GOT3 (cell line): Measurements from ENCODE around the gene TGIF2.
"Not testable (repeated sequence)": the region's sequence is repeated elsewhere in the genome, so short reads cannot be mapped to it uniquely, and the experiment has no call there.

Source experiments
- DNase-seq: peaks from one replicate; lab custom pipeline; 2025; ENCODE audit warnings: mixed read lengths; lab: John Stamatoyannopoulos, UW

TGIF2 gene

DNA sequence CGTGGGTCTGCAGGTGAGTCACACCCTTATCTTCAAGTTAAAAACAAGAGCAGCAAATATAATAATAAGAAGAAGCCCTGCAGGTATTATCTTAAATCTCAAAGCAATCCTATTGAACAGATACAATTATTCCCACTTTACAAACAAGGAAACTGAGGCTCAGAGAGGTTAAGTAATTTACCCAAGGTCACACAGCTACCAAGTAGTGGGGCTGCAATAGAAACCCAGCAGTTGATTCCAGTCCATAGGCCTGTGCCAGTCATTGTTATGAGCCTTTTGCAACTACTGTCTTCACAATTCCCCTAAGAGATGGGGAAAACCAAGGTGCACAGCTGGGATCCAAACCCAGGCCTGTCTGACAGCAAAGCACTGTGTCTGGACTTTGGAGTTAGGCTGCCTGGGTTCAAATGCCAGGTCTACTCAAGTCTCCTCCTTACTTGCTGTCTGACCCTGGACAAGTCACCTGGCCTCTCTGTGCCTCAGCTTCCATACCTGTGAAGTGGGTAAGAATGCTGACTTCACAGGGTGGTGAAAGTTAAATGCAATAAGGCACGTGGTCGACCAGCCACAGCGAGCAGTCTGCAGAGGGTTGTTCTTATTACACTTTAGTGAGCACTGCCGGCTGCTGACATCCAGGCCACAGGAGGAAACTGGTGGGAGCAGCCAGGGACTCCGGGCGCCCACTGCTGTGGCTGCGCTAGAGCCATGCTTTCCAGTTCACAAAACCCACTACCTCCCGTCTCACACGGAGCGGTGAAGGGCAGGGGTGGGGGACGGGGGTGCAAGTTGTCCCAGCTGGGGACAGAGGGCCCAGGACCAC lies 26.0 kb upstream of the TGIF2 start:
- DNase-seq: no peak

DNA sequence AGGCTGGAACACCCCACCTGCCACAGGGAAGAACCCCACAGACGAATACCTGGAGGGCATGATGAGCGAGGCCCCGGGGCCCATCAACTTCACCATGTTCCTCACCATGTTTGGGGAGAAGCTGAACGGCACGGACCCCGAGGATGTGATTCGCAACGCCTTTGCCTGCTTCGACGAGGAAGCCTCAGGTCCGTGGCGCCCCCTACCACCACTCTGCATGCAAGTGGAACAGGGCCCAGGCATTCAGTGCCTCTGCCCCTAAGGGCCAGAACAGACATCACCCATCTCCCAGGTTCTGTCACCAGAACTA lies 25.4 kb upstream of the TGIF2 start:
- DNase-seq: no peak

DNA sequence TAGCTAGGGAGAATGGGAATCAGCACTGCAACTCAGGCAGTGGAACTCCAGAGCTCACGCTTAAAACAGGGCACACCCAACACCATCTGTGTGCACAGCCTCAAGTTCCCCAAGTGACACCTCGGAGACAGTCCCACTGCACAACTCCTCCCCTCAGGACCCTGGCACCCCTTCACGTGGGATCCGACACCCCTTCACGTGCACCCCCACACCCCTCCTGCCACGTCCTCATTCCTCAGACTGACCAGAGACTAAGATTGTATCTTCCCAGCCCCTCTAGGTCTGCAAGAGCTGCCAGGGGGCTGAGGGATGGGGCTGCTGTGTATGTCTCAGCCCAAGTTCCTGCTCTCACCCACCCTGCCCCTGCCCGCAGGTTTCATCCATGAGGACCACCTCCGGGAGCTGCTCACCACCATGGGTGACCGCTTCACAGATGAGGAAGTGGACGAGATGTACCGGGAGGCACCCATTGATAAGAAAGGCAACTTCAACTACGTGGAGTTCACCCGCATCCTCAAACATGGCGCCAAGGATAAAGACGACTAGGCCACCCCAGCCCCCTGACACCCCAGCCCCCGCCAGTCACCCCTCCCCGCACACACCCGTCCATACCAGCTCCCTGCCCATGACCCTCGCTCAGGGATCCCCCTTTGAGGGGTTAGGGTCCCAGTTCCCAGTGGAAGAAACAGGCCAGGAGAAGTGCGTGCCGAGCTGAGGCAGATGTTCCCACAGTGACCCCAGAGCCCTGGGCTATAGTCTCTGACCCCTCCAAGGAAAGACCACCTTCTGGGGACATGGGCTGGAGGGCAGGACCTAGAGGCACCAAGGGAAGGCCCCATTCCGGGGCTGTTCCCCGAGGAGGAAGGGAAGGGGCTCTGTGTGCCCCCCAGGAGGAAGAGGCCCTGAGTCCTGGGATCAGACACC lies 24.4 kb upstream of the TGIF2 start:
- no peak for DNase-seq

GRCh38 chr20:36549628-36549941 lies 23.8 kb upstream of the TGIF2 start:
- DNase-seq: no peak

GRCh38 chr20:36549942-36550789 lies 23.2 kb upstream of the TGIF2 start:
- DNase-seq: no peak

DNA sequence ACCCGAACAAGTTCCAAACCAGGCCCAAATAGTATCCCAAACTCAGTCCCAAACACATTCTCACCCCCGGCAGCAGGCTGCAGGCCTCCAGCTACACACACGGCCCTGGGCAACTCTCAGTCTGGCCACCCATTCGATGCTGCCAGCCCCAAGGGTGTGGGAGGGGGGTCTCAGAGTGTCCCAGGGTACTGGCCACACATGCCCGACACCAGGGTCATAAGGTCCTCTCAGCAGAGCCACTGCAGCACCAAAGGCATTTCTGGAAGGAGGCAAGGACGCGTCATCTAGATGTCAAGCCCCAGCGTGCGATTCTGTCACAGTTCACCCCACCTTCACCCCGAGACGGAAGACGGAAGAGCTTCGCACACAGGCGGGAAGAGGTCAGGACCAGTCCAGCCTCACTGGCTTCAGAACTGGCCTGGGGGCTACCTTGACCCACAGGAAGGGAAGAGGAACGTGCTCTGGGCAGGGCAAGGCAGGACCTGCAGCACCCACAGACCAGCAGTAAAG lies 22.6 kb upstream of the TGIF2 start:
- DNase-seq: no peak

DNA sequence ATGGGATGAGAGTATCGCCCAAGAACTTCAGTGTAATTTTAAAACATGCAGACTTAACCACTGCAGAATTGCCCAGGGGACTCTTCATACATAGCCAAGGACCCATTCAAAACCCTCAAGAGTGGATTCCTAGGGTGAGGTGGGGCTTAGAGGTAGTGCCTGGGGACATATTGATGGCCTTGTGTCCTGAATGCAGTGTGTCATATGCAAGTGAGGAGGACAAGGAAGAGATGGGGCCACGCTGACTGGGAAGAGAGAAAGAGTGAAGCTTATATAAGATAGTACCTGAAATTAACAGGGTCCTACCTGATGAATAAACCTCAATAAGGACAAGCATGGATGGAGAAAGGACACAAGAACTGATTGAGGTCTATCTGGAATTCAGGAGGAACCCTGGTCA lies 18.1 kb upstream of the TGIF2 start:
- DNase-seq: no peak

GRCh38 chr20:36562724-36563123 lies 10.7 kb upstream of the TGIF2 start:
- DNase-seq: no peak

DNA sequence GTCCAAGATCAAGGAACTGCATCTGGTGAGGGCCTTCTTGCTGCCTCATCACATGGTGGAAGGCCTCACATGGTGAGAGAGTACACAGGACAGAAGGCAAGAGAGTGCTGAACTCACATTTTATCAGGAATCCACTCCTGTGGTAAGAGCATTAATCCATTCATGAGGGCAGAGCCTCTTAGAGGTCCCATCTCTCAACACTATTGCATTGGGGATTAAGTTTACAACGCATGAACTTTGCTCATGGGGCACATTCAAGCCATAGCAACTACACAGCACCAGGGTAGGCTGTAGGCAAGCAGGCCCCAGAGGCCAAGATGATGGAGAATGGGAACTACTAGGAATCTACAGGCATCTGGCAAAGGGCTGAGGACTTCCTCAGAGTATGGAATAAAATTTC lies 10.0 kb upstream of the TGIF2 start:
- no peak for DNase-seq

DNA sequence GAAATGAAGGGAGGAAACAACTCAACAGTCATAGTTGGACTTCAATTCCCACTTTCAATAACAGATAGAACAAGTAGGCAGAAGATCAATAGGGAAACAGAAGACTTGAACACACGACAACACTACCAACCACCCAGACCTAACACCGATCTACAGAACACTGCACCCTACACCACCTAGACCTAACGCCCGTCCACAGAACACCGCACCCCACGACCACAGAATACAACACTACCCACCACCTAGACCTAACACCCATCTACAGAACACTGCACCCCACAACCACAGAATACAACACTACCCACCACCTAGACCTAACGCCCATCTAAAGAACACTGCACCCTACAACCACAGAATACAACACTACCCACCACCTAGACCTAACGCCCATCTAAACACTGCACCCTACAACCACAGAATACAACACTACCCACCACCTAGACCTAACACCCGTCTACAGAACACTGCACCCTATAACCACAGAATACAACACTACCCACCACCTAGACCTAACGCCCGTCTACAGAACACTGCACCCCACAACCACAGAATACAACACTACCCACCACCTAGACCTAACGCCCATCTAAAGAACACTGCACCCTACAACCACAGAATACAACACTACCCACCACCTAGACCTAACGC lies 9.2 kb upstream of the TGIF2 start:
- DNase-seq: not testable (repeated sequence)

DNA sequence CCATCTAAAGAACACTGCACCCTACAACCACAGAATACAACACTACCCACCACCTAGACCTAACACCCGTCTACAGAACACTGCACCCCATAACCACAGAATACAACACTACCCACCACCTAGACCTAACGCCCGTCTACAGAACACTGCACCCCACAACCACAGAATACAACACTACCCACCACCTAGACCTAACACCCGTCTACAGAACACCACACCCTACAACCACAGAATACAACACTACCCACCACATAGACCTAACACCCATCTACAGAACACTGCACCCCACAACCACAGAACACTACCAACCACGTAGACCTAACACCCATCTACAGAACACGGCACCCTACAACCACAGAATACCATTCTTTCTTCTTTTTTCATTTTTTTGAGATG lies 8.7 kb upstream of the TGIF2 start:
- DNase-seq: not testable (repeated sequence)

GRCh38 chr20:36565520-36565919 lies 7.9 kb upstream of the TGIF2 start:
- DNase-seq: no peak

DNA sequence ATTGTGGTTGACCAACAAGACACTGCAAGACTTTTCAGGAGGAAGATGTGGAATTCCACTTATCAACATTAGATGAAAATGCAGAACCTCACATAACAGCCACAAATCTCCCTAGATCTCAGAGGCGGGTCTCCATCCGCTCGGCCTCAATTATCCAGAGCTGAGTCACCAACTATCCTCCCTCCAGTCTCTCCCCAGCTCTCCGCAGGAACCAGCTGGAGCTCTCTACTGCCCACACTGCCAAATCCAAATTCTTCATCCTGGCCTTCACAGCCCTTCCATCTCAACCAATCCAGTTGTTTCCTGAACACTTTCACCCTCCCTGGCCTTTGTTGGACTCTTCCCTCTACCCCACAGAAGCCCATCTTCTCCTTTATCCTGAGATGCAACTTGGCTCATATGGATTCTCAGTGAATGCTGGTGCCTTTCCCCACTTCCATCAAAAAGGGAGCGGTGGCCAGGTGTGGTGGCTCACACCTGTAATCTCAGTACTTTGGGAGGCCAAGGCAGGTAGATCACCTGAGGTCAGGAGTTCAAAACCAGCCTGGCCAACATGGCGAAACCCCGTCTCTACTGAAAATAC lies 3.5 kb upstream of the TGIF2 start:
- no peak for DNase-seq

DNA sequence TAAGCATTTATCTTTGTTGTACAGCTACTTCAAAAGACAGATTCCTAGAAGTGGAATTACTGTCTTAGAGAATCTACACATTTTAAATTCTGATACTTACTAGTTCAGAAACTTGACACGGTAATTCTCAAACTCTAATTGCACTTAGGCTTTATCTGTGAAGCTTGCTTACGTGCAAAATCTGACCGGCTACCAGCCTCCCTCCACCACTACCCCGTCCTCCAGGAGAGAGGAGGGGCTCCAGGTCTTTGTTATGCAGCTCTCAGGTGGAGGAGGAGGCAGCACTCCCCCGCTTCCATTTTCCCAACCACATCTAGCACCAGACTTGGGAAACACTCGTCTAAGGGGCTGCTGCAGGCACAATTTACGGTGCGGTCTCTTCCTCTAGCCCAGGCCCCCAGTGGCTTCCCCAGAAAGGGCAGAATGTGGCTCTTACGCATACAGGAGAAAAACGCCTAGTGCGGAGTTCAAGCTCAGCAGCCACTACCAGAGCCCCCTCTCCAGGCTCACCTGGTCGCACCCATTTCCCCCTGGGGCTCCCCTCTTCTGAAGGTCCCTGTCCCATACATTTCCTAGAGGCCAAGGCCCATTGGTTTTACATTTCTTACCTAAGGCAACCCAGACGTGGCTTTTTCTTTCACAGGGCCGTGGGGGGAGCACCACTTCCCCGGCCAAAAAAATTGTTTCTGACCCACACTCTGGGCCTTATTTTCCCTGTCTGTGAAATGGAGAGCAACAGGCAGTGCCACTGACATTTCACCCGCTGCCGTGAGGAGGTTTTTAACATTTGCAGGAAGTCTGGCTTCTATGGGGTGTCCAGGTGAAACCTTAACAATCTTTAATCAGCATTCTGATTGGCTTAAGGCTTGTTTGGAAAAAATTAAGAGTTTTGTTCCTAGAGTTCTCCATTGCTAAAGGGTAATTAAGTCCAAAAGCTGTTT lies 1.6 kb upstream of the TGIF2 start:
- DNase-seq: no peak

DNA sequence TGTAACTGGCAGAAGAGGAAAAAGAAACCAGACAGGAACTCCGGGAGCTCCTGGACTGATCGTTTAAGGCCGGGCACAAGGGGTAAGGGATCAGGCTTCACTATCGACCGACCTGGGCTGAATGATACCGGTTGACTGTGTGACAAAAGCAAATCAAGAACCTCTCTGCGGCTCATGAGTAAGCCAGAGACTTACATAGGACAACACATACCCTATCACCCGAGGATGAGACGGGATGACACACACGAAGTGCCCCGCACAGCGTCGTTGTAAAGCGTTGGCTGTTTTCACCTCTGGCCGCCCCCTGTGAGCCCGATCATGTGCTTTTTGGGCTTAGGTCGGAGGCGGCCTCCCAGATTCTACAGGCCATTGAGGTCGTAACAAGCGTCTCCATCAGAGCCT lies 695 bp upstream of the TGIF2 start:
- DNase-seq: no peak

DNA sequence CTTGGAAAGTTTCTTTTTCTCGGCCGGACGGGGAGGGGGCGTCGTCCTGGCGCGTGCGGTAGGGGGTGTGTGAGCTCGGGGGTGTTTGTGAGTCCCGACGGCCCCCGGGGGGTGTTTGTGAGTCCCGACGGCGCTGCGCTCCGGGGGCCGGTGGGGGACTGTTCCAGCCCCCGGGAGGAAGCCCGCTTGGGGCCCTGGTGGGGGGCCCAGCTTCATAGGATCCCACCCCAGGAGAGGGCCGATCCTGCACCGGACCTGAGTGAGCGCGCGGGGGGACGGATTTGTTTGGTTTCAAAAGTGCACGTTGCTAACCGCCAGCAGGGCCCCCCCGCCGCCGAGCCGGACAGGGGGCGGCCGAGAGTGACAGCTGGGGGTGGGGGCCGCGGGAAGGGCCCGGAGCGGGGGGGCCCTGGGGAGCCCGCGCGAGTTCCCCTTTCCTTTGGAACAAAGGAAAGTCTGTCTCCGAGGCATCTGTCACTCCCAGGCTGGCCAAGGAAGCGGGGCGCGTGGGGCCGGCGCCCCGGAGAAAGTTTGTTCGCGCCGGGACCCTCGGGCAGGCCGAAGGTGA lies 485 bp downstream of the TGIF2 start:
- no peak for DNase-seq

- DNase-seq: no peak
Measured at GRCh38 chr20:36574366-36575135, 1.2 kb downstream of the TGIF2 start.

DNA sequence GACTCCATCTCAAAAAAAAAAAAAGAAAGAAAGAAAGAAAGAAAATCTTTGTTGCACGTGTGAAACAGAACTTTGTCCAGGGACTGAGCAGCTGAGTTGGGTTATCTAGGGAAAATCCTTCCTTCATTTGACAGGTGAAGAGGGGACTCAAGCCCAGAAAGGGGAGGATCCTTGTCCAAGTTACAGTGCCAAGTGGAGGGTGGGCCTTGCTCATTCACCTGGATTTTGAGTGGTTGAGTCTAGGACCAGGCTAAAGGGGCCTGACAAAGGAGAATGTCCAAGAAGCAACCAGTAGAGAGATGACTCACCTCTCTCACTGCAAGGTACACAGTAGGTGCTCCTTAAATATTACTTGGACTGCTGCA lies 2.7 kb downstream of the TGIF2 start:
- no peak for DNase-seq

GRCh38 chr20:36578356-36579041 lies 5.1 kb downstream of the TGIF2 start:
- no peak for DNase-seq
